Astrocyte of the cerebellum (primary cell): ENCODE measurements around the gene TDRD12.
"Not testable (repeated sequence)": the region's sequence is repeated elsewhere in the genome, so short reads cannot be mapped to it uniquely, and the experiment has no call there.

ENCODE experiments used
- DNase-seq: peaks from one replicate; pipeline ENCODE4 v3.0.0-alpha.2; 2011; ENCODE audit warnings: low read depth
- H3K4me3 ChIP-seq: 2 replicates; pipeline ENCODE4 v1.5.1; 2011; ENCODE audit warnings: mild to moderate bottlenecking, low read depth, low read length, moderate library complexity
- CTCF ChIP-seq: IDR thresholded peaks from 2 replicates; pipeline ENCODE4 v1.5.1; 2012; ENCODE audit warnings: low read length, low read depth, moderate library complexity, mild to moderate bottlenecking; ENCODE audit errors: missing control alignments
- in situ Hi-C: cut with HindIII; loops from 2 replicates; pipeline ENCODE4 v1.10.0; 2017; ENCODE audit warnings: low sequenced_read_pairs

The TDRD12 gene

GRCh38 chr19:32863301-32863700 is 143.7 kb downstream of the TDRD12 start:
- in situ Hi-C loops: no loop called here
- no peak for DNase-seq
- TF ChIP-seq CTCF: no peak
- no peak overlapping the region for H3K4me3 ChIP-seq

- DNase-seq: no peak
- no peak for TF ChIP-seq CTCF
- in situ Hi-C loops: no loop called here
- no peak overlapping the region for H3K4me3 ChIP-seq
Measured at GRCh38 chr19:32863841-32864240, 144.3 kb downstream of the TDRD12 start.

GRCh38 chr19:32864318-32865007 is 144.9 kb downstream of the TDRD12 start:
- no peak for DNase-seq
- in situ Hi-C loops: no loop called here
- H3K4me3 ChIP-seq: no peak overlapping the region
- TF ChIP-seq CTCF: no peak

- TF ChIP-seq CTCF: no peak
- no peak for DNase-seq
- in situ Hi-C loops: no loop called here
- no peak overlapping the region for H3K4me3 ChIP-seq
Measured at GRCh38 chr19:32865326-32865725, 145.8 kb downstream of the TDRD12 start.

GRCh38 chr19:32866061-32866460 is 146.5 kb downstream of the TDRD12 start:
- no peak for TF ChIP-seq CTCF
- in situ Hi-C loops: no loop called here
- H3K4me3 ChIP-seq: no peak overlapping the region
- no peak for DNase-seq

- in situ Hi-C loops: no loop called here
- no peak for DNase-seq
- no peak overlapping the region for H3K4me3 ChIP-seq
- TF ChIP-seq CTCF: no peak
Measured at GRCh38 chr19:32866564-32867265, 147.1 kb downstream of the TDRD12 start.

- H3K4me3 ChIP-seq, in situ Hi-C loops, DNase-seq: not testable (repeated sequence)
Measured at GRCh38 chr19:32867436-32867835, 147.9 kb downstream of the TDRD12 start.
